Measurements from ENCODE around the gene DLGAP3.

DNA sequence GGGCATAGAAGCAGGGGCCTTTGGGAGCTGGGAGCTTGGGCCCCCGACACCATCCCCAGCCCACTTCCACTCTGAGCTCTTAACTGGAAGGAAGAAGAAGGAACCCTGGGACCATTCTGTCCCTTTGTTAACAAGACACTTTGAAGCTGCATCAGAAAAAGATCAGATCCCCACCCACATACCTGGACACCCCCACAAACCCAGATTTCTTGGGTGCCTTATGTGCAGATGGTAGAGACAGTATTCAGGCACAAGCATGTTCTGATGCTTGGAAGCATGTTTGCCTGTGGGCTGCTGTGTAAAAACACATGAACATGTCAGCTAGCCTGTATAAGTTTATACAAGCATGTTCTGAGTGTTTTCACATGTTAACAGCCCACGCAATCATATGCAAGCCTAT lies 3.7 kb downstream of the DLGAP3 start:
- TF ChIP-seq TCF12 (IDR thresholded peaks at IDR 0.05): no peak
- TF ChIP-seq TCF12 (CRISPR knock-in tag; IDR thresholded peaks at IDR 0.05): no peak
- TF ChIP-seq NFRKB (IDR thresholded peaks at IDR 0.05): no peak
- no peak for TF ChIP-seq TP53 (CRISPR knock-in tag; conservative IDR thresholded peaks at IDR 0.05)
- TF ChIP-seq, protein P1, sequence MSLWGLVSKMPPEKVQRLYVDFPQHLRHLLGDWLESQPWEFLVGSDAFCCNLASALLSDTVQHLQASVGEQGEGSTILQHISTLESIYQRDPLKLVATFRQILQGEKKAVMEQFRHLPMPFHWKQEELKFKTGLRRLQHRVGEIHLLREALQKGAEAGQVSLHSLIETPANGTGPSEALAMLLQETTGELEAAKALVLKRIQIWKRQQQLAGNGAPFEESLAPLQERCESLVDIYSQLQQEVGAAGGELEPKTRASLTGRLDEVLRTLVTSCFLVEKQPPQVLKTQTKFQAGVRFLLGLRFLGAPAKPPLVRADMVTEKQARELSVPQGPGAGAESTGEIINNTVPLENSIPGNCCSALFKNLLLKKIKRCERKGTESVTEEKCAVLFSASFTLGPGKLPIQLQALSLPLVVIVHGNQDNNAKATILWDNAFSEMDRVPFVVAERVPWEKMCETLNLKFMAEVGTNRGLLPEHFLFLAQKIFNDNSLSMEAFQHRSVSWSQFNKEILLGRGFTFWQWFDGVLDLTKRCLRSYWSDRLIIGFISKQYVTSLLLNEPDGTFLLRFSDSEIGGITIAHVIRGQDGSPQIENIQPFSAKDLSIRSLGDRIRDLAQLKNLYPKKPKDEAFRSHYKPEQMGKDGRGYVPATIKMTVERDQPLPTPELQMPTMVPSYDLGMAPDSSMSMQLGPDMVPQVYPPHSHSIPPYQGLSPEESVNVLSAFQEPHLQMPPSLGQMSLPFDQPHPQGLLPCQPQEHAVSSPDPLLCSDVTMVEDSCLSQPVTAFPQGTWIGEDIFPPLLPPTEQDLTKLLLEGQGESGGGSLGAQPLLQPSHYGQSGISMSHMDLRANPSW (CRISPR knock-in tag; IDR thresholded peaks at IDR 0.05; ENCODE audit: borderline replicate concordance): no peak
- no peak for TF ChIP-seq ONECUT2 (CRISPR knock-in tag; IDR thresholded peaks at IDR 0.05)
- TF ChIP-seq, protein P2, sequence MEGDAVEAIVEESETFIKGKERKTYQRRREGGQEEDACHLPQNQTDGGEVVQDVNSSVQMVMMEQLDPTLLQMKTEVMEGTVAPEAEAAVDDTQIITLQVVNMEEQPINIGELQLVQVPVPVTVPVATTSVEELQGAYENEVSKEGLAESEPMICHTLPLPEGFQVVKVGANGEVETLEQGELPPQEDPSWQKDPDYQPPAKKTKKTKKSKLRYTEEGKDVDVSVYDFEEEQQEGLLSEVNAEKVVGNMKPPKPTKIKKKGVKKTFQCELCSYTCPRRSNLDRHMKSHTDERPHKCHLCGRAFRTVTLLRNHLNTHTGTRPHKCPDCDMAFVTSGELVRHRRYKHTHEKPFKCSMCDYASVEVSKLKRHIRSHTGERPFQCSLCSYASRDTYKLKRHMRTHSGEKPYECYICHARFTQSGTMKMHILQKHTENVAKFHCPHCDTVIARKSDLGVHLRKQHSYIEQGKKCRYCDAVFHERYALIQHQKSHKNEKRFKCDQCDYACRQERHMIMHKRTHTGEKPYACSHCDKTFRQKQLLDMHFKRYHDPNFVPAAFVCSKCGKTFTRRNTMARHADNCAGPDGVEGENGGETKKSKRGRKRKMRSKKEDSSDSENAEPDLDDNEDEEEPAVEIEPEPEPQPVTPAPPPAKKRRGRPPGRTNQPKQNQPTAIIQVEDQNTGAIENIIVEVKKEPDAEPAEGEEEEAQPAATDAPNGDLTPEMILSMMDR (CRISPR knock-in tag; IDR thresholded peaks at IDR 0.05): no peak
- no peak for TF ChIP-seq MAZ (IDR thresholded peaks at IDR 0.05; ENCODE audit: borderline replicate concordance, low read depth, low read length)
- TF ChIP-seq MAZ (CRISPR knock-in tag; IDR thresholded peaks at IDR 0.05; ENCODE audit: low read depth): no peak

All from HepG2 (cell line).